ENCODE measurements around the gene TOGARAM1. TPM values are rescaled to one million over a fixed set of nuclear protein-coding genes. Genes with fewer than 3 reads are reported as not detected.

The TOGARAM1 gene
- total and polyA plus RNA-seq, 8 donors: 3.4 to 13.3 (median 7.2) TPM

GRCh38 chr14:45003924-45004323, 41.9 kb downstream of the TOGARAM1 start:
- DNase-seq (no peak), FAIRE-seq (no peak), ATAC-seq (no peak)
- Histone ChIP-seq H3K36me3 (peaks cover 0 to 4% (median 0%) of the 10 kb centered on the region in 3 donors), H3K4me3 (no peak overlapping the region), H3K27ac (no peak overlapping the region), H3K9me3 (no peaks in the 10 kb centered on the region), H3K4me1 (no peaks in the 10 kb centered on the region), H3K27me3 (no peaks in the 10 kb centered on the region)
- no peak for TF ChIP-seq CTCF (IDR thresholded peaks at IDR 0.05)
- 83 to 89% methylated on average over 2 of the region's 2 CpGs for WGBS, 2 donors
- intact Hi-C loops (cut with DNase I): no loop called here

DNA sequence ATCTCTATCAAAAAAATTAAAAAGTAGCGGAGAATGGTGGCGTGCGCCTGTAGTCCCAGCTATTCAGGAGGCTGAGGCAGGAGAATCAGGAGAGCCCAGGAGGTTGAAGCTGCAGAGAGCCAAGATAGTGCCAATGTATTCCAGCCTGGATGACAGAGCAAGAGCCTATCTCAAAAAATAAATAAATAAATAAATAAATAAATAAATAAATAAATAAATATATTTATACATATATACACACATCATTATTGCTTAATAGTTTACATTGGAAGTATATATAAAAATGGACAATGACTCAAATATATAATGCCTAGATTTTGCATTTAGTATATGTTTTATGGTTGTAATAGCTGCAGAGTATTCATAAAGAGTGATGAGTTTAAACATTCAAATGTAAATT, 53.1 kb downstream of the TOGARAM1 start:
- Histone ChIP-seq H3K4me3 (no peak overlapping the region), H3K9me3 (no peaks in the 10 kb centered on the region), H3K4me1 (no peaks in the 10 kb centered on the region), H3K36me3 (no peaks in the 10 kb centered on the region), H3K27me3 (no peaks in the 10 kb centered on the region), H3K27ac (no peak overlapping the region)
- DNase-seq (no peak), ATAC-seq (no peak), FAIRE-seq (peak; percentile 53)
- intact Hi-C loops (cut with DNase I): no loop called here
- 97% methylated on average over 3 of the region's 3 CpGs for WGBS, 2 donors
- no peak for TF ChIP-seq CTCF (IDR thresholded peaks at IDR 0.05)

GRCh38 chr14:45028107-45028626, 66.2 kb downstream of the TOGARAM1 start:
- WGBS, 2 donors: 87 to 90% methylated on average over 2 of the region's 2 CpGs
- no peak for TF ChIP-seq CTCF (IDR thresholded peaks at IDR 0.05)
- FAIRE-seq: no peak
- peaks cover 0 to 5% (median 0%) of the 10 kb centered on the region in 3 donors for H3K36me3 ChIP-seq
- no peak overlapping the region for H3K27ac ChIP-seq
- intact Hi-C loops (cut with DNase I): no loop called here
- no peak for DNase-seq
- no peaks in the 10 kb centered on the region for H3K9me3 ChIP-seq
- no peak for ATAC-seq
- H3K4me1 ChIP-seq: no peaks in the 10 kb centered on the region
- H3K4me3 ChIP-seq: no peak overlapping the region
- H3K27me3 ChIP-seq: no peaks in the 10 kb centered on the region

GRCh38 chr14:45034730-45035129, 72.7 kb downstream of the TOGARAM1 start:
- H3K4me3 ChIP-seq: no peak overlapping the region
- H3K36me3 ChIP-seq: peaks cover 0 to 9% (median 0%) of the 10 kb centered on the region in 3 donors
- DNase-seq (no peak), ATAC-seq (no peak), FAIRE-seq (no peak)
- no peaks in the 10 kb centered on the region for H3K4me1 ChIP-seq
- intact Hi-C loops (cut with DNase I): no loop called here
- no peaks in the 10 kb centered on the region for H3K9me3 ChIP-seq
- H3K27me3 ChIP-seq: no peaks in the 10 kb centered on the region
- no peak overlapping the region for H3K27ac ChIP-seq
- TF ChIP-seq CTCF (IDR thresholded peaks at IDR 0.05): no peak

DNA sequence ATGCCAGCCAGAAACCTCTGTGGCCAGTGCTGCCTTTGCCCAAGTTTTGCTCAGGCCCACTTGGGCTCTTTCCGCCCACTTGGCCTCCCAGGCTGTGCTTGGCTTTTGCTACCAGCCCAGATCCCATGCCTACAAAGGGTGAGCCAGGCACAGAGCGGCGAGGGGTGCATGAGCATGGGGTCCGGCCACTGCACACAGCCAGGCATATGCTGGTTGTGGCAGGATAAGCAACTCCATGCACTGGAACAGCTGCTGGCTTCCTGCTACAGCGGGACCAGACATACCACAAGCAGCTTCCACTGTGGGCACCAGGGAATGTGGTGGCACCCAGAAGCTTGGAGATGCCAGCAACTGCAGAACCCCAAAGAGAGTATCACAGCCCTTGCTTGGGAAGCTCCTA, 76.3 kb downstream of the TOGARAM1 start:
- intact Hi-C loops (cut with DNase I): no loop called here
- H3K9me3 ChIP-seq: no peaks in the 10 kb centered on the region
- H3K4me1 ChIP-seq: no peaks in the 10 kb centered on the region
- no peak for ATAC-seq
- H3K36me3 ChIP-seq: peaks cover 0 to 9% (median 0%) of the 10 kb centered on the region in 3 donors
- H3K27me3 ChIP-seq: no peaks in the 10 kb centered on the region
- WGBS, 2 donors: 84 to 98% methylated on average over 5 of the region's 5 CpGs
- FAIRE-seq: no peak
- no peak overlapping the region for H3K27ac ChIP-seq
- TF ChIP-seq CTCF (IDR thresholded peaks at IDR 0.05): no peak
- DNase-seq: peak in 1 of 6 donors; percentile 54
- H3K4me3 ChIP-seq: no peak overlapping the region

Measured in pancreas (tissue), 10 donors.